Heart left ventricle (tissue), 16 donors: Measurements from ENCODE around the gene WWC1. TPM values are rescaled to one million over a fixed set of nuclear protein-coding genes. Genes with fewer than 3 reads are reported as not detected.

Source experiments
- ATAC-seq, 4 donors: fragments of 200-7000 bp; cut with Tn5 transposase; one replicate each; pipeline ENCODE4 v1.9.1; 2020 to 2022; ENCODE audit warnings: moderate library complexity in 4 of 4, mild to moderate bottlenecking in 3 of 4, moderate number of reproducible peaks in 1 of 4
- DNase-seq, 5 donors: peaks; one replicate each; pipeline ENCODE4 v3.0.0-alpha.2; 2020
- H3K27ac ChIP-seq, 12 donors: fragments of 200-600 bp; sonication (generic) in 4 of 12; one replicate each; pipeline versions ENCODE4 v1.5.0 to v1.8.0; 2016 to 2022; ENCODE audit warnings: mild to moderate bottlenecking in 2 of 12
- H3K27me3 ChIP-seq, 9 donors: fragments of 200-600 bp; sonication (generic) in 2 of 9; one replicate each; pipeline versions ENCODE4 v1.5.1 to v1.8.0; 2016 to 2022; ENCODE audit warnings: mild to moderate bottlenecking in 3 of 9
- H3K36me3 ChIP-seq, 9 donors: fragments of 200-600 bp; sonication (generic) in 2 of 9; one replicate each; pipeline versions ENCODE4 v1.5.0 to v1.8.0; 2018 to 2022; ENCODE audit warnings: mild to moderate bottlenecking in 2 of 9
- H3K4me1 ChIP-seq, 12 donors: fragments of 200-600 bp; sonication (generic) in 4 of 12; one replicate each; pipeline versions ENCODE4 v1.5.0 to v1.8.0; 2016 to 2022; ENCODE audit warnings: mild to moderate bottlenecking in 3 of 12
- H3K4me3 ChIP-seq, 12 donors: fragments of 200-600 bp; sonication (generic) in 4 of 12; one replicate each; pipeline versions ENCODE4 v1.5.0 to v1.8.0; 2017 to 2022; ENCODE audit warnings: mild to moderate bottlenecking in 9 of 12, moderate library complexity in 4 of 12
- H3K9me3 ChIP-seq, 12 donors: fragments of 200-600 bp; sonication (generic) in 4 of 12; one replicate each; pipeline versions ENCODE4 v1.5.0 to v1.8.0; 2016 to 2022; ENCODE audit warnings: mild to moderate bottlenecking in 1 of 12
- CTCF ChIP-seq, 12 donors: fragments of 200-600 bp; sonication (generic) in 4 of 12; IDR thresholded peaks; one replicate each; pipeline versions ENCODE4 v1.5.0 to v1.8.0; 2018 to 2022; ENCODE audit warnings: antibody characterized with exemption in 12 of 12, mild to moderate bottlenecking in 5 of 12
- POLR2A ChIP-seq, 2 donors: fragments of 450-650 bp; IDR thresholded peaks; one replicate each; pipeline ENCODE4 v1.6.1; 2017; ENCODE audit warnings: antibody characterized with exemption in 2 of 2, mild to moderate bottlenecking in 2 of 2, moderate library complexity in 2 of 2
- WGBS, 4 donors: extraction: QIAGEN DNeasy Blood & Tissue Kit in 2 of 4; methylation state at CpG; one replicate each; pipeline versions ENCODE4 v1.1.5 to v1.1.7; 2013 to 2018; 5-methylcytosine and 5-hydroxymethylcytosine counted together
- intact Hi-C, 10 donors: fragments of 100-400 bp; cut with DNase I; formaldehyde crosslinking; loops; one replicate each; pipeline versions ENCODE4 v1.11.1 to v1.14.2; 2022
- polyA plus RNA-seq, 2 donors: library from polyadenylated mRNA; stranded (reverse); fragments of 200-250 nt; gene quantifications; one replicate each; pipeline ENCODE4 v1.2.3, GENCODE V29; 2013
- total RNA-seq, 9 donors: library from RNA; depleted of rRNA in 2 of 9; stranded (reverse); fragments of >200 nt in 2 of 9; fragmentation: NEBNext Ultra II Directional in 3 of 9; extraction: Animal tissue kit (Norgen Biotek cat#: 25700) in 3 of 9; gene quantifications; one replicate each; pipeline versions ENCODE4 v1.1.0 to v1.2.4, GENCODE V29; 2016 to 2023
- donor health status: ischemic (EF 13 %, LVEDD 7.1; RV severe dilation, severe dysfunction).
- donor health status: healthy with polysubstance abuse.
- donor health status: DM: no; HTN: yes; CAD: no.
- donor health status: DM: no; HTN: no; CAD: no.
- donor health status: ischemic (EF 25% LVEDD 6.9; RV normal size, moderate dysfunction).
- donor health status: ischemic (EF 25% LVEDD 5.7; RV mildly dilated, moderate dysfunction).
- donor health status: healthy.
- donor health status: DM: yes; HTN: yes; CAD: no.
- donor health status: ischemic (EF 35%, LVEDD 5.7; RV mildly dilated, moderate dysfunction).
- donor health status: nonischemic (EF 11% LVEDD 7.7; RV severe dilation, severe dysfunction).
- donor health status: DM: yes; HTN: yes; CAD: no.
- donor health status: PGD.
- donor health status: ischemic (EF 29% LVEDD 5.4; RV normal size, mild dysfunction).
- donor health status: nonischemic (EF 23%, LVEDD 6.1; RV moderate dilation, normal function).

Gene WWC1
- total and polyA plus RNA-seq, 11 donors = 0.23 to 21.5 (median 1.7) TPM

GRCh38 chr5:168302785-168303184, 11.3 kb downstream of the WWC1 start:
- Histone ChIP-seq H3K4me3 (no peak overlapping the region), H3K9me3 (no peaks in the 10 kb centered on the region), H3K36me3 (no peaks in the 10 kb centered on the region), H3K27me3 (peaks cover 0 to 4% (median 0%) of the 10 kb centered on the region in 9 donors), H3K27ac (no peak overlapping the region), H3K4me1 (no peaks in the 10 kb centered on the region)
- ATAC-seq (no peak), DNase-seq (no peak)
- intact Hi-C loops = no loop called here
- whole genome bisulfite sequencing, 4 donors = 78 to 85% (median 83%) methylated on average over 3 of the region's 3 CpGs
- TF ChIP-seq CTCF (IDR thresholded peaks at IDR 0.05) = no peak
- no peak for TF ChIP-seq POLR2A (IDR thresholded peaks at IDR 0.05)

- no peaks in the 10 kb centered on the region for H3K27me3 ChIP-seq
- WGBS, 4 donors = 62 to 72% (median 67%) methylated on average over 5 of the region's 5 CpGs
- no peaks in the 10 kb centered on the region for H3K36me3 ChIP-seq
- no peak for DNase-seq
- intact Hi-C loops = no loop called here
- no peaks in the 10 kb centered on the region for H3K4me1 ChIP-seq
- no peak for ATAC-seq
- no peaks in the 10 kb centered on the region for H3K9me3 ChIP-seq
- no peak overlapping the region for H3K27ac ChIP-seq
- TF ChIP-seq CTCF (IDR thresholded peaks at IDR 0.05) (no peak), POLR2A (IDR thresholded peaks at IDR 0.05) (no peak)
- no peak overlapping the region for H3K4me3 ChIP-seq
Measured at GRCh38 chr5:168303393-168304025, 12.1 kb downstream of the WWC1 start.

GRCh38 chr5:168304349-168304748, 12.9 kb downstream of the WWC1 start:
- Histone ChIP-seq H3K36me3 (no peaks in the 10 kb centered on the region), H3K4me3 (no peak overlapping the region), H3K27me3 (no peaks in the 10 kb centered on the region), H3K27ac (no peak overlapping the region), H3K9me3 (no peaks in the 10 kb centered on the region), H3K4me1 (no peaks in the 10 kb centered on the region)
- TF ChIP-seq CTCF (IDR thresholded peaks at IDR 0.05) (no peak), POLR2A (IDR thresholded peaks at IDR 0.05) (no peak)
- no peak for ATAC-seq
- WGBS, 4 donors = 83 to 90% (median 84%) methylated on average over 2 of the region's 2 CpGs
- intact Hi-C loops = no loop called here
- DNase-seq = no peak

DNA sequence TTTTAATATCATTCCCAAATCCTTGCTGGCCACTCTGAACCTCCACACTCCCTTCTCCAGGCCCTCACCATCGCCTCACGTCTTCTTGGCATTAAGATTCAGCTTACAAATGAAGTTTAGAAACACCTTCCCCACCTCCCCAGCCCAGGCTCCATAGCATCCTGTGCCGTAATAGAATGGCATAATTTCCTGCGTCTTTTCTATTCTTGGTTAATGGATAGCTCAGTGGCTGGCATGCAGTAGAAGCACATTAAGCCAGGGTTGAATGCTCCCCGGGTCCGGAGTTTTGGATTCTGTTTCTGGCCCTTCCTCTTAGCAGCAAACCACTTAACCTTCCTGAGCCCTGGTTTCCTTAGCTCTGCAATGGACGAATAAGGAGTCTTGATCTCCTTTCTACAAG, 13.8 kb downstream of the WWC1 start:
- Histone ChIP-seq H3K27ac (no peak overlapping the region), H3K4me3 (no peak overlapping the region), H3K36me3 (no peaks in the 10 kb centered on the region), H3K9me3 (no peaks in the 10 kb centered on the region), H3K4me1 (no peaks in the 10 kb centered on the region), H3K27me3 (peaks cover 0 to 4% (median 0%) of the 10 kb centered on the region in 9 donors)
- DNase-seq (no peak), ATAC-seq (no peak)
- WGBS, 4 donors = 73 to 84% (median 83%) methylated on average over 7 of the region's 7 CpGs
- TF ChIP-seq POLR2A (IDR thresholded peaks at IDR 0.05) (no peak), CTCF (IDR thresholded peaks at IDR 0.05) (no peak)
- intact Hi-C loops = no loop called here
